H9 (cell line): ENCODE results near the gene PIEZO2. TPM values are rescaled to one million over a fixed set of nuclear protein-coding genes. Genes with fewer than 3 reads are reported as not detected.

Experiments
- DNase-seq: peaks from one replicate; pipeline ENCODE4 v3.0.0-alpha.2; 2017
- H2AFZ ChIP-seq: one replicate; pipeline ENCODE4 v1.6.1; 2013; ENCODE audit warnings: mild to moderate bottlenecking, low read length, control low read depth, moderate library complexity
- H2AK5ac ChIP-seq: 2 replicates; pipeline ENCODE4 v1.6.1; 2013; ENCODE audit warnings: low read length, control low read depth, mixed read lengths; ENCODE audit not compliant: insufficient read length
- H2BK120ac ChIP-seq: one replicate; pipeline ENCODE4 v1.6.1; 2013; ENCODE audit warnings: low read depth, mild to moderate bottlenecking, low read length, control low read depth, inconsistent platforms; ENCODE audit not compliant: poor library complexity, severe bottlenecking
- H2BK12ac ChIP-seq: 2 replicates; pipeline ENCODE4 v1.6.1; 2013; ENCODE audit warnings: low read length, control low read depth, mixed read lengths, low read depth; ENCODE audit not compliant: insufficient read length
- H2BK15ac ChIP-seq: 2 replicates; pipeline ENCODE4 v1.6.1; 2013; ENCODE audit warnings: low read depth, low read length, control low read depth
- H2BK20ac ChIP-seq: one replicate; pipeline ENCODE4 v1.6.1; 2013; ENCODE audit warnings: low read depth, mild to moderate bottlenecking, low read length, control low read depth, inconsistent platforms; ENCODE audit not compliant: poor library complexity, severe bottlenecking
- H2BK5ac ChIP-seq: 2 replicates; pipeline ENCODE4 v1.6.1; 2013; ENCODE audit warnings: low read length, control low read depth, mixed read lengths; ENCODE audit not compliant: insufficient read length
- H3K14ac ChIP-seq: 2 replicates; pipeline ENCODE4 v1.6.1; 2013; ENCODE audit warnings: low read length, control low read depth; ENCODE audit not compliant: insufficient read depth
- H3K18ac ChIP-seq: 2 replicates; pipeline ENCODE4 v1.6.1; 2013; ENCODE audit warnings: low read depth, mild to moderate bottlenecking, mixed read lengths, low read length, control low read depth; ENCODE audit not compliant: insufficient read length
- H3K23ac ChIP-seq: 2 replicates; pipeline ENCODE4 v1.6.1; 2013; ENCODE audit warnings: low read length, control low read depth, mixed read lengths, low read depth; ENCODE audit not compliant: insufficient read length
- H3K23me2 ChIP-seq: 2 replicates; pipeline ENCODE4 v1.6.1; 2013; ENCODE audit warnings: low read depth, mild to moderate bottlenecking, mixed read lengths, low read length, control low read depth; ENCODE audit not compliant: insufficient read length, poor library complexity, severe bottlenecking
- H3K27ac ChIP-seq: 2 replicates; pipeline ENCODE4 v1.5.1; 2013; ENCODE audit warnings: low read length, control low read depth, mixed read lengths, low read depth; ENCODE audit not compliant: insufficient read length
- H3K27me3 ChIP-seq: 2 replicates; pipeline ENCODE4 v1.6.1; 2013; ENCODE audit warnings: low read length, control low read depth, inconsistent platforms; ENCODE audit not compliant: insufficient read depth
- H3K4ac ChIP-seq: 2 replicates; pipeline ENCODE4 v1.6.1; 2013; ENCODE audit warnings: low read depth, mild to moderate bottlenecking, control low read depth, inconsistent platforms, low read length, moderate library complexity
- H3K4me1 ChIP-seq: 2 replicates; pipeline ENCODE4 v1.6.1; 2013; ENCODE audit warnings: low read length, control low read depth, inconsistent platforms; ENCODE audit not compliant: insufficient read depth
- H3K4me2 ChIP-seq: 2 replicates; pipeline ENCODE4 v1.6.1; 2013; ENCODE audit warnings: low read length, control low read depth, mixed read lengths; ENCODE audit not compliant: insufficient read length, insufficient read depth
- H3K56ac ChIP-seq: 2 replicates; pipeline ENCODE4 v1.6.1; 2013; ENCODE audit warnings: low read depth, mild to moderate bottlenecking, mixed read lengths, low read length, control low read depth; ENCODE audit not compliant: insufficient read length
- H3K79me1 ChIP-seq: 2 replicates; pipeline ENCODE4 v1.6.1; 2013; ENCODE audit warnings: low read depth, mild to moderate bottlenecking, moderate library complexity, low read length, control low read depth, inconsistent platforms; ENCODE audit not compliant: insufficient read depth, poor library complexity, severe bottlenecking
- H3K79me2 ChIP-seq: 2 replicates; pipeline ENCODE4 v1.6.1; 2013; ENCODE audit warnings: low read length, control low read depth, inconsistent platforms; ENCODE audit not compliant: insufficient read depth
- H3K9ac ChIP-seq: 2 replicates; pipeline ENCODE4 v1.6.1; 2013; ENCODE audit warnings: low read length, control low read depth, mixed read lengths; ENCODE audit not compliant: insufficient read length; ENCODE audit errors: extremely low read depth
- H3K9me3 ChIP-seq: one replicate; pipeline ENCODE4 v1.6.1; 2013; ENCODE audit warnings: low read depth, low read length, inconsistent platforms; ENCODE audit not compliant: control insufficient read depth
- H3T11ph ChIP-seq: one replicate; pipeline ENCODE4 v1.6.1; 2013; ENCODE audit warnings: mild to moderate bottlenecking, low read length, control low read depth, inconsistent platforms
- H4K20me1 ChIP-seq: one replicate; pipeline ENCODE4 v1.6.1; 2013; ENCODE audit not compliant: control insufficient read depth, insufficient read length, insufficient read depth
- H4K5ac ChIP-seq: 2 replicates; pipeline ENCODE4 v1.6.1; 2013; ENCODE audit warnings: low read depth, mild to moderate bottlenecking, mixed read lengths, low read length, control low read depth; ENCODE audit not compliant: insufficient read length
- H4K8ac ChIP-seq: replicated peaks from 2 replicates; pipeline ENCODE4 v1.6.1; 2013; ENCODE audit warnings: low read length, control low read depth, mixed read lengths, low read depth; ENCODE audit not compliant: insufficient read length
- H4K91ac ChIP-seq: 2 replicates; pipeline ENCODE4 v1.6.1; 2013; ENCODE audit warnings: low read depth, mild to moderate bottlenecking, moderate library complexity, mixed read lengths, low read length, control low read depth; ENCODE audit not compliant: insufficient read length
- H3K27ac Mint-ChIP-seq, 3 experiments: 2 replicates in 2 of 3; 3 replicates in 1 of 3; pipeline ENCODE4 v1.8.0; 2020 to 2021; ENCODE audit warnings: mixed read lengths in 3 of 3, mild to moderate bottlenecking in 1 of 3, moderate library complexity in 1 of 3
- H3K27me3 Mint-ChIP-seq: 2 replicates; pipeline ENCODE4 v1.8.0; 2021; ENCODE audit warnings: low read depth, mild to moderate bottlenecking, moderate library complexity, mixed read lengths
- H3K36me3 Mint-ChIP-seq, 3 experiments: 2 replicates in 2 of 3; 3 replicates in 1 of 3; pipeline ENCODE4 v1.8.0; 2020 to 2021; ENCODE audit warnings: low read depth in 3 of 3, mixed read lengths in 3 of 3; ENCODE audit not compliant: insufficient read depth in 1 of 3
- H3K4me1 Mint-ChIP-seq, 2 experiments: 2 replicates each; pipeline ENCODE4 v1.8.0; 2020; ENCODE audit warnings: mixed read lengths in 2 of 2
- H3K4me3 Mint-ChIP-seq, 2 experiments: 2 replicates in 1 of 2; 3 replicates in 1 of 2; pipeline ENCODE4 v1.8.0; 2020 to 2021; ENCODE audit warnings: mild to moderate bottlenecking in 2 of 2, mixed read lengths in 2 of 2, moderate library complexity in 1 of 2
- H3K9me3 Mint-ChIP-seq, 2 experiments: 2 replicates in 1 of 2; 3 replicates in 1 of 2; pipeline ENCODE4 v1.8.0; 2020; ENCODE audit warnings: mild to moderate bottlenecking in 2 of 2, mixed read lengths in 2 of 2, moderate library complexity in 1 of 2
- CTCF ChIP-seq: fragments of 200-600 bp; sonication (generic); conservative IDR thresholded peaks from 3 replicates; pipeline ENCODE4 v1.8.0; 2021; ENCODE audit warnings: antibody characterized with exemption, mild to moderate bottlenecking
- WGBS: extraction: QIAGEN DNeasy Blood & Tissue Kit; methylation state at CpG from one replicate; pipeline ENCODE4 v1.1.7; 2013; ENCODE audit warnings: missing lambda C conversion rate, low lambda C conversion rate, mixed read lengths; ENCODE audit not compliant: insufficient read length; ENCODE audit errors: extremely low coverage; 5-methylcytosine and 5-hydroxymethylcytosine counted together
- total RNA-seq: library from RNA; stranded (reverse); gene quantifications from 2 replicates; pipeline ENCODE4 v1.2.1, GENCODE V29; 2021

The PIEZO2 gene
- total RNA-seq, 1 experiment from 2014 or later: 3.9 TPM

GRCh38 chr18:11064727-11065460 is 84.5 kb downstream of the PIEZO2 start:
- Mint-ChIP-seq H3K27me3 (peaks cover 1% of the 10 kb centered on the region; the same call in 1 of the 2 replicates), H3K9me3 (peaks cover 0 to 12% of the 10 kb centered on the region in 2 experiments; a peak in 3 of 5 replicates), H3K27ac (no peak overlapping the region), H3K4me3 (no peak overlapping the region), H3K4me1 (peaks cover 8 to 14% of the 10 kb centered on the region in 2 experiments), H3K36me3 (peaks cover 0 to 13% (median 4%) of the 10 kb centered on the region in 3 experiments; a peak in 5 of 7 replicates)
- Histone ChIP-seq H4K91ac (no peak overlapping the region), H3K79me1 (no peaks in the 10 kb centered on the region), H2BK5ac (no peak overlapping the region), H3K9ac (no peak overlapping the region), H3K27ac (no peak overlapping the region), H3K4ac (no peak overlapping the region), H2AK5ac (peak overlapping the region; percentile 65), H3K18ac (no peak overlapping the region), H3K9me3 (no peaks in the 10 kb centered on the region), H3K27me3 (no peaks in the 10 kb centered on the region), H3K23me2 (no peaks in the 10 kb centered on the region), H3K4me2 (no peak overlapping the region), H2BK120ac (no peak overlapping the region), H2BK12ac (no peak overlapping the region), H3K79me2 (no peaks in the 10 kb centered on the region), H4K5ac (no peak overlapping the region), H3K14ac (no peak overlapping the region), H3T11ph (no peak overlapping the region), H3K23ac (no peak overlapping the region), H2BK20ac (no peak overlapping the region), H2AFZ (no peak overlapping the region), H4K8ac (no peak overlapping the region), H3K56ac (no peak overlapping the region), H4K20me1 (no peaks in the 10 kb centered on the region), H3K4me1 (no peaks in the 10 kb centered on the region; the same call in 1 of the 2 replicates), H2BK15ac (no peak overlapping the region)
- no peak for TF ChIP-seq CTCF
- WGBS: no CpG with 5 or more reads among the region's 7 CpGs
- no peak for DNase-seq
